ENCODE data around the gene PEX14.
A peak's percentile ranks its signal among the peaks of the same experiment; 100 is the strongest.

The PEX14 gene

GRCh38 chr1:10637834-10638558 lies 163.2 kb downstream of the PEX14 start:
- FAIRE-seq = no peak
- no peak for TF ChIP-seq POLR2A (IDR thresholded peaks at IDR 0.05; ENCODE audit: low read depth, low read length)
- DNase-seq (ENCODE audit: insufficient read length, low spot score) = no peak

GRCh38 chr1:10638559-10639005 lies 163.8 kb downstream of the PEX14 start:
- no peak for DNase-seq (ENCODE audit: insufficient read length, low spot score)
- no peak for FAIRE-seq

GRCh38 chr1:10639011-10639774 lies 164.4 kb downstream of the PEX14 start:
- DNase-seq (ENCODE audit: insufficient read length, low spot score) = no peak
- TF ChIP-seq POLR2A (IDR thresholded peaks at IDR 0.05; ENCODE audit: low read depth, low read length) = no peak
- no peak for FAIRE-seq

More at GRCh38 chr1:10638559-10639005, 163.8 kb downstream of the PEX14 start:
- TF ChIP-seq POLR2A (IDR thresholded peaks at IDR 0.05; ENCODE audit: low read depth, low read length) = no peak

- no peak for TF ChIP-seq POLR2A (IDR thresholded peaks at IDR 0.05; ENCODE audit: low read depth, low read length)
- DNase-seq (ENCODE audit: insufficient read length, low spot score) (no peak), FAIRE-seq (no peak)
These were observed 165.2 kb downstream of the PEX14 start for GRCh38 chr1:10639775-10640578.

- no peak for TF ChIP-seq POLR2A (IDR thresholded peaks at IDR 0.05; ENCODE audit: low read depth, low read length)
These were observed 166.2 kb downstream of the PEX14 start for GRCh38 chr1:10640843-10641553.

GRCh38 chr1:10641976-10642375 lies 167.2 kb downstream of the PEX14 start:
- TF ChIP-seq POLR2A (IDR thresholded peaks at IDR 0.05; ENCODE audit: low read depth, low read length) = no peak
- DNase-seq (ENCODE audit: insufficient read length, low spot score) (no peak), FAIRE-seq (no peak)

More at GRCh38 chr1:10640843-10641553, 166.2 kb downstream of the PEX14 start:
- DNase-seq (ENCODE audit: insufficient read length, low spot score) = no peak
- FAIRE-seq = no peak

GRCh38 chr1:10642403-10643080 lies 167.8 kb downstream of the PEX14 start:
- DNase-seq (ENCODE audit: insufficient read length, low spot score) (no peak), FAIRE-seq (no peak)
- TF ChIP-seq POLR2A (IDR thresholded peaks at IDR 0.05; ENCODE audit: low read depth, low read length) = no peak

- no peak for TF ChIP-seq POLR2A (IDR thresholded peaks at IDR 0.05; ENCODE audit: low read depth, low read length)
- FAIRE-seq (no peak), DNase-seq (ENCODE audit: insufficient read length, low spot score) (no peak)
These were observed 169.0 kb downstream of the PEX14 start for GRCh38 chr1:10643607-10644306.

GRCh38 chr1:10644307-10645128 lies 169.8 kb downstream of the PEX14 start:
- DNase-seq (ENCODE audit: insufficient read length, low spot score) = peak; percentile 90
- no peak for FAIRE-seq
- no peak for TF ChIP-seq POLR2A (IDR thresholded peaks at IDR 0.05; ENCODE audit: low read depth, low read length)

GRCh38 chr1:10646347-10646861 lies 171.7 kb downstream of the PEX14 start:
- FAIRE-seq = peak; percentile 78
- DNase-seq (ENCODE audit: insufficient read length, low spot score) = peak; percentile 84
- no peak for TF ChIP-seq POLR2A (IDR thresholded peaks at IDR 0.05; ENCODE audit: low read depth, low read length)

GRCh38 chr1:10647414-10648170 lies 172.8 kb downstream of the PEX14 start:
- no peak for DNase-seq (ENCODE audit: insufficient read length, low spot score)
- no peak for FAIRE-seq
- TF ChIP-seq POLR2A (IDR thresholded peaks at IDR 0.05; ENCODE audit: low read depth, low read length) = no peak

Data from H54 (cell line).